PFSK-1 (cell line): ENCODE results near the gene PCDH19. TPM values are rescaled to one million over a fixed set of nuclear protein-coding genes. Genes with fewer than 3 reads are reported as not detected.

Experiments
- FOXP2 ChIP-seq: optimal IDR thresholded peaks from 2 replicates; pipeline ENCODE3; 2011; ENCODE audit warnings: borderline replicate concordance, control low read depth, inconsistent platforms; ENCODE audit not compliant: insufficient read depth; ENCODE audit errors: extremely low read length, extremely low read depth
- POLR2AphosphoS5 ChIP-seq: IDR thresholded peaks from 2 replicates; pipeline ENCODE4 v1.6.1; 2012; ENCODE audit warnings: low read depth, mild to moderate bottlenecking, control low read depth, low read length, moderate library complexity
- REST ChIP-seq, 2 experiments: IDR thresholded peaks; 2 replicates each; pipeline versions ENCODE4 v1.6.1 to v1.8.0; 2011 to 2012; ENCODE audit warnings: low read depth in 2 of 2, low read length in 2 of 2, control low read depth in 1 of 2, inconsistent platforms in 1 of 2, mild to moderate bottlenecking in 1 of 2, moderate library complexity in 1 of 2; ENCODE audit not compliant: insufficient read depth in 1 of 2
- SIN3A ChIP-seq: IDR thresholded peaks from 2 replicates; pipeline ENCODE4 v1.6.1; 2012; ENCODE audit warnings: mild to moderate bottlenecking, low read length, moderate library complexity, borderline replicate concordance; ENCODE audit not compliant: insufficient read depth
- TAF1 ChIP-seq: IDR thresholded peaks from 2 replicates; pipeline ENCODE4 v1.6.1; 2012; ENCODE audit warnings: low read length, control low read depth, borderline replicate concordance; ENCODE audit not compliant: insufficient read depth
- polyA plus RNA-seq: library from polyadenylated mRNA; unstranded; fragments of >200 nt; gene quantifications from one replicate; pipeline ENCODE4 v1.2.1, GENCODE V29; 2012; ENCODE audit warnings: low read depth, missing spikeins; ENCODE audit not compliant: insufficient read length

Gene PCDH19
- 2.1 TPM for polyA plus RNA-seq

DNA sequence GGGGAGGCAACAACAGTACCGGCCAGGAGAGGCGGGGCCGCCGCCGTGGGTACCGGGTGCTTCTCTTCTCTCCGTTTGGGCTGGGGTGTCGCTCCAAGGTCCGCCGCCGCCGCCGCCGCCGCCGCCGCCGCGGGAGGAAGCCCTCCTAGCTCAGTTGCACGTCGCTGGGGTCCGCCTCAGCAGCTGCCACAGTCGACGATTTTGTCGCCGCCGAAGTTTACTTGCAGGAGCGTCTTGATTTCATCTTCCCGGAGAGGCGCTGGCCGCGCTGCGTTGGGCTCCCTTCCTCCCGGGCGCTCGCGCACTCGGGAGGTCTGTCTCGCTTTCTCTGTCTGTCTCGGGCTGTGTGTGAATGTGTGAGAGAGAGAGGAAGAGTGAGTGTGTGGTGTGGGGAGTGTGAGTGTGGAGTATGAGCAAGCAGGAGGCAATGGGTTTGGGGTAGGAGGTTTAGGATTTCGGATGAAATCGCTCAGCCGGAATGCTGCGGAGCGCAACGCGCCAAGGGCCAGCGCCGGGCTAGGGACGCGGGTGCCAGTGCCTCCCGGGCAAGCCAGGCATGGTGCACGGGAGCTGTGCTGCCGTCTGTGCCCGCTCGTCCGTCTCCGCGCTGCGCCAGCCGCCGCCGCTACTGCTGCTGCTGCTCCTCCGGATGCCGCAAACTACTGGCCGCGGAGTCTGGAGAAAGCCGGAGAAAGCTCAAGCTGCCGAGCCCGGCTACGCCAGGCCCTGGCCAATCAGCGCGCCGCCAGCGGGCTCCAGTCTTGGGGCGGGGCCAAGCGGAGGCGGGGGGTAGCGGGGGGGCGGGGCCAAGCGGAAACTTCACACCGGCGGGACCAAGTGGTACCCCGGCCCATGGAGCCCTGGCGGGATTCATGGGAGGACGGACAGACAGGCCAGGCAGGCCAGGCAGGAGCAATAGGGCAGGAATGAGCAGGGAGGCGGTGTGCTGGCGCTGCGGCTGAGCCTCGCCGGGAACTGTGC lies at the start of gene PCDH19:
Gene PCDH19, minus strand, starts transcription at position 664 of the 981 bp plus-strand sequence. CDS start 1,676 bp downstream, outside the sequence.
- TF ChIP-seq REST (IDR thresholded peaks at IDR 0.05; ENCODE audit: insufficient read depth in 1 of 2, low read depth in 2 of 2, low read length in 2 of 2) (no peak), SIN3A (no peak), TAF1 (peak; percentile 89; the same call in 1 of the 2 replicates), FOXP2 (no peak), POLR2AphosphoS5 (peak; percentile 89)

- TF ChIP-seq SIN3A (no peak), POLR2AphosphoS5 (no peak), FOXP2 (peak; percentile 45), REST (IDR thresholded peaks at IDR 0.05; ENCODE audit: insufficient read depth in 1 of 2, low read depth in 2 of 2, low read length in 2 of 2) (0 out of 4 replicates have a peak, but pooled peaks of 1 of the 2 experiments have one; percentile 18), TAF1 (peak; percentile 36; the same call in 1 of the 2 replicates)
Measured at GRCh38 chrX:100449696-100450608, 39.9 kb upstream of the PCDH19 start.

DNA sequence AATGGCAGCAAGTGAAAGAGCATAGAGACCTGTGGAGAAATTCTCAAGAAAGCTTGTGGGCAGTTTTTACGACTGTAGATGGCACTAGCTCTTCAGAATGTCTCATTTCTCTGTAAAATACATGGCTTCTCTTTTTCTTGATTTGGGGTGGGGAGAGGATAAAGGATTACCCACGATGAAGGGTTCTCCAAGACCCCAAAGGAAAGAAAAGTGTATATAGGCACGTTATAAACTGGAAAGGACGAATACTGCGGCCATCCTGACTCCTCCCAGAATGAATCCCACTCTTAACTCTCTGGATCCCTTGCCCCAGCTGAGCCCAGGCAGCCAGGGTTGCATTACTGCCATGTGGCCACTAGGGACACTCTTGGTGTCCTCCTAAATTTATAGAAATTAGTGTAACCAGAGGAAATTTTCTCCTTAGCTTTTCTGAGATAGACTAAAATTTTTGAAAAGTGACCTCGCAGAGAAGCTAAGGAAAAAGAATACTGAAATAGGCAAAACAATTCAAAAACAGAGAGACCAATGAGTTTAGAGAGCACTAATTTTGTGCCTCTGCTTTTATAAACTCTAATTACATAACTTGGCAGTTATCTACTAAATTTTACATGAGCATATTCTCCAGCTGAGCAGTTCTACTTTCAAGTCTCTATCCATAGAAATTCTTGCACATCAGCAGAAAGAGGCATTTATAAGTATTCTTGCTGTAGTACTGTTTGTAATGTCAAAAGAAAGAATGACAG lies 37.8 kb upstream of the PCDH19 start:
- no peak for TF ChIP-seq POLR2AphosphoS5
- no peak for TF ChIP-seq REST (IDR thresholded peaks at IDR 0.05; ENCODE audit: insufficient read depth in 1 of 2, low read depth in 2 of 2, low read length in 2 of 2)
- TF ChIP-seq TAF1, result no peak
- no peak for TF ChIP-seq FOXP2
- TF ChIP-seq SIN3A, result no peak

- TF ChIP-seq SIN3A, result no peak
- no peak for TF ChIP-seq FOXP2
- no peak for TF ChIP-seq TAF1
- no peak for TF ChIP-seq REST (IDR thresholded peaks at IDR 0.05; ENCODE audit: insufficient read depth in 1 of 2, low read depth in 2 of 2, low read length in 2 of 2)
- TF ChIP-seq POLR2AphosphoS5, result no peak
Measured at GRCh38 chrX:100445593-100445992, 35.5 kb upstream of the PCDH19 start.
